GM13976 (cell line): ENCODE measurements around the gene RALGAPA1.

Experiments used
- DNase-seq: peaks from one replicate; pipeline ENCODE4 v3.0.0; 2012; ENCODE audit warnings: low spot score
- in situ Hi-C: fragments of 300-500 bp; cut with MboI; formaldehyde crosslinking; loops from one replicate; pipeline ENCODE4 v1.12.0; 2022; ENCODE audit warnings: low sequenced_read_pairs, mixed read lengths, inconsistent platforms; ENCODE audit not compliant: unreplicated experiment
- TF ChIP-seq, protein P1 (sequence below): IDR thresholded peaks from 2 replicates; pipeline ENCODE4 v1.5.1; 2012; ENCODE audit warnings: borderline replicate concordance, mild to moderate bottlenecking; ENCODE audit not compliant: insufficient read depth; ENCODE audit errors: extremely low read depth, missing control alignments, control extremely low read depth

The RALGAPA1 gene

DNA sequence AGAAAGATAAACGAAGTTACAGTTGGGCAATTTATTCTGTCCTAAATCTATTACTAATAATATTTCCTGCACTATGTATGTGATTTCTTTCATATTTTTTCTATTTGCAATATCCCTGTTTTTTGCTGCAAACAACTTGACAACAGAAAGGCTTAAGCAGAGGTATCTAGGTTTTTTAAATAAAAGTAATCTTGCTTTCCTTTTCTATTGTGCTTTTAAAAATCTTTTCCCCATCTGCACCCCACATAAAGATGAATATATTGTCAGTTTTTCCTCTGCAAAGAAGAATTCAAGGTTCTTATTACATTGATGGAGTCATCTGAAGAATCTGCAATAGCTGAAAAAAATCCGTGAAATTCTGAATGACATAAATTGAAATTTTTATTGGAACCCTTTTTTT lies 502 bp upstream of the RALGAPA1 start:
- in situ Hi-C loops, result loop anchor here (25.0 kb wide), 1 partner anchor 372 kb away; no protein-coding TSS in a partner anchor
- TF ChIP-seq, protein P1, sequence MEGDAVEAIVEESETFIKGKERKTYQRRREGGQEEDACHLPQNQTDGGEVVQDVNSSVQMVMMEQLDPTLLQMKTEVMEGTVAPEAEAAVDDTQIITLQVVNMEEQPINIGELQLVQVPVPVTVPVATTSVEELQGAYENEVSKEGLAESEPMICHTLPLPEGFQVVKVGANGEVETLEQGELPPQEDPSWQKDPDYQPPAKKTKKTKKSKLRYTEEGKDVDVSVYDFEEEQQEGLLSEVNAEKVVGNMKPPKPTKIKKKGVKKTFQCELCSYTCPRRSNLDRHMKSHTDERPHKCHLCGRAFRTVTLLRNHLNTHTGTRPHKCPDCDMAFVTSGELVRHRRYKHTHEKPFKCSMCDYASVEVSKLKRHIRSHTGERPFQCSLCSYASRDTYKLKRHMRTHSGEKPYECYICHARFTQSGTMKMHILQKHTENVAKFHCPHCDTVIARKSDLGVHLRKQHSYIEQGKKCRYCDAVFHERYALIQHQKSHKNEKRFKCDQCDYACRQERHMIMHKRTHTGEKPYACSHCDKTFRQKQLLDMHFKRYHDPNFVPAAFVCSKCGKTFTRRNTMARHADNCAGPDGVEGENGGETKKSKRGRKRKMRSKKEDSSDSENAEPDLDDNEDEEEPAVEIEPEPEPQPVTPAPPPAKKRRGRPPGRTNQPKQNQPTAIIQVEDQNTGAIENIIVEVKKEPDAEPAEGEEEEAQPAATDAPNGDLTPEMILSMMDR, result no peak
- no peak for DNase-seq

DNA sequence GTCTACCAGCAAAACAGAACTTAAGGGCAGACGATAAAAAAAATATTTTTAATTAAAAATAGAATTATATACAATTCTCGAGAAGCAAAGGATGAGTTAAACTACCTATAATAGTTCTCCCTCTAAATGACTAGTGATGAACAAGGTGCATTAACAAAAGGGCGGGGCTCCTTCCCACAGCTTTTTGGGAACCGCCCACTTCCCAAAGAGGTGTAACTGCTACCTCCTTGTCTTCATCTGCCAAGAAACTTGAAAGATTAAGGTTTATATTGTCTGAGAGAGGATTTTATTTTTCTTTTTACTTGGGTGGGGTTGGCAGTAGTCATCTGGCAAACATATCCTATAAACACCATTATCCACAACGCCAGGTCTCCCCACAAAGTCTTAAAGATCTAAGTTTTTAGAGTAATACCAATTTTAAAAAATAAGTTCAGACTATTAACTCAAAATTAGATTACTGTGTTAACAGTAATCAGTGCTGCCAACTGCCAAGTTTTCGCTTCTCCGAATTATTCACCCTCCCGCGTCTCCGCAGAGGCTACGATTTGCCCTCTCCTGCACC lies 938 bp downstream of the RALGAPA1 start:
- TF ChIP-seq, protein P1, result no peak
- in situ Hi-C loops, result loop anchor here (25.0 kb wide), 1 partner anchor 371 kb away; no protein-coding TSS in a partner anchor
- peak; percentile 32 for DNase-seq

DNA sequence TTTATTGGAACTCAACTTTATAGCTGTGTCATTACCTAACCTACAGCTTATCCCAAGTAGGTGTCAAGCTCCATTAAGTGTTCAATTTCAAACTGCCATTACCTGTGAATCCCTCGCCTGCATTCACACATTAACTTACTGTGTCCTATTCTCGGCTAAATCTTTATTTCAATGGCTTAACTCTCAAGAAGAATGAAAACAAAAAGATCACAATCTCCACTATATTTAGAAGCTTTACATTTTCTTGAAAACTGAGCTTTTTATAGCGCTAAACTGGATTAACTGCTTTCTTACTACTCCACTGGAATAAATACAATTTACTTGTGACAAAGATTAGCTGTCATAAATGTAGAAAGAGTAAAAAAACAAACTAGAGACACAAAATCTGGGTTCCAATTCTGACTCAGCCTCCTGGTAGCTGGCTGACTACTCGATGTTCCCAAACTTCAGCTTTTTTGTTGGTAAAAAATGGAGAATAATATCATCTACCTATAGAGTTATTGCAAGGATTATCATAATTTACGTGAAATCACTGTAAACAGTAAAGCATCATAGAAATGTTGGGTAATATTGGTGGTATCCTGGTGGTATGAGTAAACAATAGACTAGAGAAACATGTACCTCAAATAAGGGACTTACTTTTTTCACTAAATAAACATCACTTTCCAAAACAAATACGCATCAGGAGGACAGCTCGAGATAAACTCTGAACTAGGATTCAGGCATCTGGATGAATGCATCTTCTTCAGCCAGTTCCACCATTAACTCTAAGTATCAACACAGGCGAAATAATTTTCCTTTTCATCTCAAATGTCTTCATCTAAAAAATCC lies 1.7 kb downstream of the RALGAPA1 start:
- TF ChIP-seq, protein P1, result no peak
- in situ Hi-C loops, result loop anchor here (25.0 kb wide), 1 partner anchor 370 kb away; no protein-coding TSS in a partner anchor
- no peak for DNase-seq

DNA sequence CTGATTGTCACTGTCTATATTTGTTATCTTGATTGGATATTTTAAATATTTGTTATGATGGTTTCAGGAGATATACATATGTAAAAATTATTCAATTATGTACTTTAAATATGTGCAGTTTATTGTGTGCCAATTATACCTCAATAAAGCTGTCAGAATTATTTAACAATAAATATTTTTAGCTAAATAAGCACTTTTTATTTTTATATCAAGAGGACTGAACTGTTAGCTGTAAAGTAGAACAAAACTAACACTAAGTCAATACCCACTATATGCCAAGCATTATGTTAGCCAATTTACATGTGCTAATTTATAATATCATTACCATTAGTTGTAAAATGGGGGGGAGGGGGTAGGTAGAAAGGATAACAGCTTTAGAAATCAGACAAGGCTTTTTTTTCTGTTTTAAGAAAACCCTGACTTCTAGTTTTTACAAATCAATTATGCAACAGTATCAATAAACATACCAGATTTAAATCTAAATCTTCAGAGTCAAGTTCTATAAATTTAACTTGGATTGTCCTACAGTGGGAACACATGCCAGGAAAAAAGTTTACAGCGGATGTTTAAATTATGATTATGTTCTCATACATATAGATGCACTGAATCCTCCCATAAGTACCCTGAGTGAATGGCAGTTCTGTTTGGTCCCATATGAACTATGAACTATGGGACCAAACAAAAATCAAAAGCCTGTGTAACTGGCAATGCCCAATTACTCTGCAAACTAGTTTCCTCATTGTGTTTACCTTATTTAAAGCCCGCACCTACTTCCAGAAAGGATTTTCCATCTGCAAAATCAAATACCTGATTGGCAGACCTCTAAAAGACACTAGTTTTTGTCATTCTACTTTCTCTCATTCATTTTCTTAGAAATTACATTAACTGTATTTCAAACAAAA lies 2.8 kb downstream of the RALGAPA1 start:
- in situ Hi-C loops, result loop anchor here (25.0 kb wide), 1 partner anchor 369 kb away; no protein-coding TSS in a partner anchor
- TF ChIP-seq, protein P1, result no peak
- no peak for DNase-seq

DNA sequence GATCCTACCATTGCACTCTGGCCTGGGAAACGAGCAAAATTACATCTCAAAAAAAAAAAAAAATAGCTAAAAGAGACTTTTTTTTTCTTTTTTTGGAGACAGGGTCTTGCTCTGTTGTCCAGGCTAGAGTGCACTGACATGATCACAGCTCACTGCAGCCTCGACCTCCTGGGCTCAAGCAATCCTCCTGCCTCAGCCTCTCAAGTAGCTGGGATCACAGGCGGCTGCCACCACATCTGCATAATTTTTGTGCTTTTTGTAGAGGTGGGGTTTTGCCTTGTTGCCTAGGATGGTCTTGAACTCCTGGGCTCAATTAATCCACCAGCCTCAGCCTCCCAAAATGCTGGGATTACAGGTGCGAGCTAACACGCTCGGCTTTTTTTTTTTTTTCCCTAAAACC lies 11.3 kb downstream of the RALGAPA1 start:
- no peak for DNase-seq
- in situ Hi-C loops, result no loop called here
- TF ChIP-seq, protein P1, result no peak

DNA sequence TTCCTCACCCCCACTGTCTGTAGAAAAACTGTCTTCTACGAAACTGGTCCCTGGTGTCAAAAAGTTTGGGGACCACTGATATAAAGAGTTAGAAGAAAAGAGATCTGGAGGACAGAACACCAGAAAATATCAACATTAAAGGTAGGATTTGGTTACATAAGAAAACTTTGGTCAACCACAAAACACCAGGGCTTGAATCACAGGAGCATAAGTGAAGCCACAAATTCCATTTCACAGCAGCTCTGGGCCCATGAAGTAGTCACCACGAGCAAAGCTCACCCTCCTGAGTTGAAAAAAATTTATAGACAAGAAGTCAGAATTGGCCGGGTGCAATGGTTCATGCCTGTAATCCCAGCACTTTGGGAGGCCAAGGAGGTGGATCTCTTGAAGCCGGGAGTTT lies 19.4 kb downstream of the RALGAPA1 start:
- no peak for DNase-seq
- TF ChIP-seq, protein P1, result no peak
- in situ Hi-C loops, result no loop called here
